Ishikawa (cell line): ENCODE data around the gene TCF4.

Experiments used
- CEBPB ChIP-seq: IDR thresholded peaks from 2 replicates; pipeline ENCODE4 v1.6.1; 2012
- CREB1 ChIP-seq: IDR thresholded peaks from 2 replicates; pipeline ENCODE4 v1.6.1; 2012; ENCODE audit warnings: low read depth
- EGR1 ChIP-seq: IDR thresholded peaks from 2 replicates; pipeline ENCODE4 v1.6.1; 2012
- EP300 ChIP-seq: IDR thresholded peaks from 2 replicates; pipeline ENCODE4 v1.6.1; 2012; ENCODE audit warnings: borderline replicate concordance
- FOXM1 ChIP-seq: IDR thresholded peaks from 2 replicates; pipeline ENCODE4 v1.6.1; 2012; ENCODE audit warnings: low read depth, borderline replicate concordance
- MAX ChIP-seq: IDR thresholded peaks from 2 replicates; pipeline ENCODE4 v1.6.1; 2012
- NFIC ChIP-seq: IDR thresholded peaks from 2 replicates; pipeline ENCODE4 v1.6.1; 2012
- RAD21 ChIP-seq: IDR thresholded peaks from 2 replicates; pipeline ENCODE4 v1.6.1; 2012; ENCODE audit warnings: low read depth
- REST ChIP-seq: IDR thresholded peaks from 2 replicates; pipeline ENCODE4 v1.6.1; 2012; ENCODE audit warnings: low read depth, mild to moderate bottlenecking
- TAF1 ChIP-seq: IDR thresholded peaks from 2 replicates; pipeline ENCODE4 v1.6.1; 2012; ENCODE audit warnings: low read depth, mild to moderate bottlenecking
- TCF12 ChIP-seq: IDR thresholded peaks from 2 replicates; pipeline ENCODE4 v1.6.1; 2012; ENCODE audit warnings: low read depth
- TEAD4 ChIP-seq: IDR thresholded peaks from 2 replicates; pipeline ENCODE4 v1.6.1; 2012
- USF1 ChIP-seq: IDR thresholded peaks from 2 replicates; pipeline ENCODE4 v1.6.1; 2012
- YY1 ChIP-seq: IDR thresholded peaks from 2 replicates; pipeline ENCODE4 v1.6.1; 2012; ENCODE audit warnings: low read depth
- ZBTB7A ChIP-seq: IDR thresholded peaks from 2 replicates; pipeline ENCODE4 v1.6.1; 2012; ENCODE audit warnings: low read depth

The TCF4 gene

GRCh38 chr18:55455938-55456337 is 132.1 kb downstream of the TCF4 start:
- TF ChIP-seq ZBTB7A (no peak), USF1 (no peak), RAD21 (no peak), EGR1 (no peak), CEBPB (no peak), TAF1 (no peak), CREB1 (no peak), FOXM1 (no peak), MAX (no peak)

GRCh38 chr18:55453186-55453585 is 134.8 kb downstream of the TCF4 start:
- TF ChIP-seq MAX: no peak
- TF ChIP-seq YY1: no peak
- no peak for TF ChIP-seq USF1
- no peak for TF ChIP-seq TAF1
- no peak for TF ChIP-seq EP300
- no peak for TF ChIP-seq CREB1
- TF ChIP-seq RAD21: no peak
- no peak for TF ChIP-seq CEBPB
- TF ChIP-seq TEAD4: no peak
- TF ChIP-seq EGR1: no peak
- TF ChIP-seq NFIC: no peak
- no peak for TF ChIP-seq ZBTB7A
- no peak for TF ChIP-seq FOXM1
- no peak for TF ChIP-seq TCF12
- no peak for TF ChIP-seq REST

GRCh38 chr18:55452123-55452611 is 135.8 kb downstream of the TCF4 start:
- TF ChIP-seq FOXM1: no peak

- TF ChIP-seq REST (no peak), ZBTB7A (no peak), EP300 (no peak), CEBPB (no peak), MAX (no peak), NFIC (no peak), RAD21 (no peak), TAF1 (no peak), TEAD4 (no peak), FOXM1 (no peak), YY1 (no peak), EGR1 (no peak), USF1 (no peak), CREB1 (no peak), TCF12 (no peak)
Measured at GRCh38 chr18:55449412-55450140, 138.4 kb downstream of the TCF4 start.

GRCh38 chr18:55448420-55448819 is 139.6 kb downstream of the TCF4 start:
- TF ChIP-seq TCF12 (no peak), EP300 (no peak), REST (no peak), NFIC (no peak), USF1 (no peak), YY1 (no peak), FOXM1 (no peak), CEBPB (no peak), ZBTB7A (no peak), RAD21 (no peak), TEAD4 (no peak), TAF1 (no peak), EGR1 (no peak), MAX (no peak)
